NCI-H1417 (cell line): ENCODE data around the gene USH2A.
A peak's percentile ranks its signal among the peaks of the same experiment; 100 is the strongest.

Source experiments
- DNase-seq, 3 experiments: peaks; one replicate each; lab custom pipeline; 2025; lab: John Stamatoyannopoulos, UW

USH2A gene

GRCh38 chr1:216140730-216141524 is 282.3 kb downstream of the USH2A start:
- peak in 2 of 3 experiments; percentile 7 to 41 for DNase-seq

GRCh38 chr1:216124192-216124781 is 299.0 kb downstream of the USH2A start:
- no peak for DNase-seq

- no peak for DNase-seq
Measured at GRCh38 chr1:216123446-216124191, 299.6 kb downstream of the USH2A start.

- DNase-seq = peak in 2 of 3 experiments; percentile 0 to 56
Measured at GRCh38 chr1:216119600-216119999, 303.6 kb downstream of the USH2A start.

- DNase-seq = no peak
Measured at GRCh38 chr1:216114180-216114579, 309.1 kb downstream of the USH2A start.

- no peak for DNase-seq
Measured at GRCh38 chr1:216113181-216113580, 310.1 kb downstream of the USH2A start.

- DNase-seq = no peak
Measured at GRCh38 chr1:216111842-216112241, 311.4 kb downstream of the USH2A start.

GRCh38 chr1:216095400-216095799 is 327.8 kb downstream of the USH2A start:
- DNase-seq = no peak

- no peak for DNase-seq
Measured at GRCh38 chr1:216090556-216090955, 332.7 kb downstream of the USH2A start.

- DNase-seq = no peak
Measured at GRCh38 chr1:216086678-216087077, 336.6 kb downstream of the USH2A start.

- DNase-seq = no peak
Measured at GRCh38 chr1:216081445-216081844, 341.8 kb downstream of the USH2A start.

GRCh38 chr1:216076751-216077150 is 346.5 kb downstream of the USH2A start:
- no peak for DNase-seq

- DNase-seq = no peak
Measured at GRCh38 chr1:216075339-216075738, 347.9 kb downstream of the USH2A start.

- no peak for DNase-seq
Measured at GRCh38 chr1:216073793-216074595, 349.3 kb downstream of the USH2A start.

- DNase-seq = no peak
Measured at GRCh38 chr1:216071262-216071661, 352.0 kb downstream of the USH2A start.

- no peak for DNase-seq
Measured at GRCh38 chr1:216064643-216065042, 358.6 kb downstream of the USH2A start.

- no peak for DNase-seq
Measured at GRCh38 chr1:216057947-216058346, 365.3 kb downstream of the USH2A start.

GRCh38 chr1:216057063-216057462 is 366.2 kb downstream of the USH2A start:
- no peak for DNase-seq

GRCh38 chr1:216055004-216055403 is 368.2 kb downstream of the USH2A start:
- DNase-seq = peak in 1 of 3 experiments; percentile 53

- peak in 2 of 3 experiments; percentile 32 to 76 for DNase-seq
Measured at GRCh38 chr1:216054600-216054999, 368.6 kb downstream of the USH2A start.

GRCh38 chr1:216051071-216051470 is 372.2 kb downstream of the USH2A start:
- no peak for DNase-seq
